Measurements from ENCODE around the gene SUDS3. TPM values are rescaled to one million over a fixed set of nuclear protein-coding genes. Genes with fewer than 3 reads are reported as not detected.

The SUDS3 gene
- total RNA-seq, 1 experiment from 2014 or later: 50.5 TPM

- Mint-ChIP-seq H3K27ac (no peak overlapping the region), H3K36me3 (ENCODE audit: insufficient read depth in 1 of 3, low read depth in 3 of 3) (peaks cover 0 to 9% (median 5%) of the 10 kb centered on the region in 3 experiments; a peak in 4 of 7 replicates), H3K4me1 (peaks cover 6 to 9% of the 10 kb centered on the region in 2 experiments), H3K4me3 (no peak overlapping the region), H3K27me3 (ENCODE audit: low read depth) (no peaks in the 10 kb centered on the region), H3K9me3 (no peaks in the 10 kb centered on the region)
- no peak overlapping the region for H2AK5ac ChIP-seq (ENCODE audit: insufficient read length, low read length)
- no peak overlapping the region for H3K27ac ChIP-seq (ENCODE audit: insufficient read length, low read depth, low read length)
- H4K20me1 ChIP-seq (ENCODE audit: control insufficient read depth, insufficient read depth, insufficient read length): no peaks in the 10 kb centered on the region
- no peaks in the 10 kb centered on the region for H3K79me2 ChIP-seq (ENCODE audit: insufficient read depth, low read length)
- no peak overlapping the region for H3T11ph ChIP-seq (ENCODE audit: low read length)
- H2BK120ac ChIP-seq (ENCODE audit: low read depth, low read length, poor library complexity, severe bottlenecking): no peak overlapping the region
- H3K14ac ChIP-seq (ENCODE audit: insufficient read depth, low read length): no peak overlapping the region
- no peak overlapping the region for H3K23ac ChIP-seq (ENCODE audit: insufficient read length, low read depth, low read length)
- H3K27me3 ChIP-seq (ENCODE audit: insufficient read depth, low read length): no peaks in the 10 kb centered on the region; the same call in 1 of the 2 replicates
- no peak overlapping the region for H4K8ac ChIP-seq (replicated peaks; ENCODE audit: insufficient read length, low read depth, low read length)
- no peak overlapping the region for H2BK12ac ChIP-seq (ENCODE audit: insufficient read length, low read depth, low read length)
- H4K91ac ChIP-seq (ENCODE audit: insufficient read length, low read depth, low read length): no peak overlapping the region
- H3K18ac ChIP-seq (ENCODE audit: insufficient read length, low read depth, low read length): no peak overlapping the region
- TF ChIP-seq, protein P1, sequence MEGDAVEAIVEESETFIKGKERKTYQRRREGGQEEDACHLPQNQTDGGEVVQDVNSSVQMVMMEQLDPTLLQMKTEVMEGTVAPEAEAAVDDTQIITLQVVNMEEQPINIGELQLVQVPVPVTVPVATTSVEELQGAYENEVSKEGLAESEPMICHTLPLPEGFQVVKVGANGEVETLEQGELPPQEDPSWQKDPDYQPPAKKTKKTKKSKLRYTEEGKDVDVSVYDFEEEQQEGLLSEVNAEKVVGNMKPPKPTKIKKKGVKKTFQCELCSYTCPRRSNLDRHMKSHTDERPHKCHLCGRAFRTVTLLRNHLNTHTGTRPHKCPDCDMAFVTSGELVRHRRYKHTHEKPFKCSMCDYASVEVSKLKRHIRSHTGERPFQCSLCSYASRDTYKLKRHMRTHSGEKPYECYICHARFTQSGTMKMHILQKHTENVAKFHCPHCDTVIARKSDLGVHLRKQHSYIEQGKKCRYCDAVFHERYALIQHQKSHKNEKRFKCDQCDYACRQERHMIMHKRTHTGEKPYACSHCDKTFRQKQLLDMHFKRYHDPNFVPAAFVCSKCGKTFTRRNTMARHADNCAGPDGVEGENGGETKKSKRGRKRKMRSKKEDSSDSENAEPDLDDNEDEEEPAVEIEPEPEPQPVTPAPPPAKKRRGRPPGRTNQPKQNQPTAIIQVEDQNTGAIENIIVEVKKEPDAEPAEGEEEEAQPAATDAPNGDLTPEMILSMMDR (conservative IDR thresholded peaks at IDR 0.05): no peak
- H4K5ac ChIP-seq (ENCODE audit: insufficient read length, low read depth, low read length): no peak overlapping the region
- peaks cover 4% of the 10 kb centered on the region; the same call in 1 of the 2 replicates for H3K4me1 ChIP-seq (ENCODE audit: insufficient read depth, low read length)
- no peak overlapping the region for H2AFZ ChIP-seq (ENCODE audit: low read length)
- no peaks in the 10 kb centered on the region for H3K9me3 ChIP-seq (ENCODE audit: control insufficient read depth, low read depth, low read length)
- H3K79me1 ChIP-seq (ENCODE audit: insufficient read depth, low read depth, low read length, poor library complexity, severe bottlenecking): no peaks in the 10 kb centered on the region
- H3K4ac ChIP-seq (ENCODE audit: low read depth, low read length): no peak overlapping the region
- H3K4me2 ChIP-seq (ENCODE audit: insufficient read depth, insufficient read length, low read length): no peak overlapping the region
- H3K23me2 ChIP-seq (ENCODE audit: insufficient read length, low read depth, low read length, poor library complexity, severe bottlenecking): no peaks in the 10 kb centered on the region
- H2BK20ac ChIP-seq (ENCODE audit: low read depth, low read length, poor library complexity, severe bottlenecking): no peak overlapping the region
- no peak overlapping the region for H2BK5ac ChIP-seq (ENCODE audit: insufficient read length, low read length)
- DNase-seq: no peak
- WGBS (ENCODE audit: extremely low coverage, insufficient read length, low lambda C conversion rate): 100% methylated on average over 1 of the region's 3 CpGs
- no peak overlapping the region for H3K9ac ChIP-seq (ENCODE audit: extremely low read depth, insufficient read length, low read length)
- H2BK15ac ChIP-seq (ENCODE audit: low read depth, low read length): no peak overlapping the region
- no peak overlapping the region for H3K56ac ChIP-seq (ENCODE audit: insufficient read length, low read depth, low read length)
These were observed 52.3 kb downstream of the SUDS3 start for GRCh38 chr12:118428643-118429042.
